ENCODE measurements around the gene AP5M1. TPM values are rescaled to one million over a fixed set of nuclear protein-coding genes. Genes with fewer than 3 reads are reported as not detected.
"Not testable (repeated sequence)": the region's sequence is repeated elsewhere in the genome, so short reads cannot be mapped to it uniquely, and the experiment has no call there.

The AP5M1 gene
- total and polyA plus RNA-seq, 2 of the 4 experiments (the other 2 are of a cell fraction) = 16.1 to 28.3 TPM

- BruUV-seq (replicated peaks); H3K9ac ChIP-seq (ENCODE audit: low read depth, low read length); H4K91ac ChIP-seq (ENCODE audit: insufficient read depth, low read depth, low read length); intact Hi-C loops (cut with micrococcal nuclease); H3K27ac ChIP-seq (ENCODE audit: insufficient read depth, low read length); H3K9me1 ChIP-seq (ENCODE audit: insufficient read depth, low read length); H3K4me3 ChIP-seq (ENCODE audit: insufficient read depth, low read depth, low read length); H3K9me3 ChIP-seq (ENCODE audit: control insufficient read depth, insufficient read depth, low read length); H2BK5ac ChIP-seq (ENCODE audit: low read depth, low read length, poor library complexity, severe bottlenecking); H3K4ac ChIP-seq (ENCODE audit: low read depth, low read length); H2AK5ac ChIP-seq (ENCODE audit: low read depth, low read length); H3K79me1 ChIP-seq (ENCODE audit: low read depth in 1 of 2, low read length in 2 of 2); H3K27me3 ChIP-seq (ENCODE audit: control insufficient read depth, insufficient read depth, low read length); H2BK15ac ChIP-seq (ENCODE audit: low read depth, low read length); DNase-seq; H3K4me2 ChIP-seq (ENCODE audit: low read depth, low read length); H3K56ac ChIP-seq (ENCODE audit: extremely low read depth, insufficient read depth, low read length); H3K18ac ChIP-seq (ENCODE audit: low read depth, low read length); H3K14ac ChIP-seq (replicated peaks; ENCODE audit: low read depth, low read length); H4K8ac ChIP-seq (ENCODE audit: low read depth in 2 of 2, low read length in 2 of 2); CTCF ChIA-PET; POLR2A ChIA-PET (ENCODE audit: unreplicated experiment); dilution Hi-C loops (cut with HindIII; ENCODE audit: low sequenced_read_pairs, unreplicated experiment); in situ Hi-C loops (cut with MboI; ENCODE audit: low sequenced_read_pairs); ATAC-seq (ENCODE audit: low read depth); H4K20me1 ChIP-seq (ENCODE audit: insufficient read depth, low read length); H2BK20ac ChIP-seq (ENCODE audit: low read depth, low read length); H2AK9ac ChIP-seq (replicated peaks; ENCODE audit: low read depth, low read length, poor library complexity); H3K4me1 ChIP-seq (ENCODE audit: control insufficient read depth, insufficient read depth, low read length); H3K23ac ChIP-seq (ENCODE audit: low read depth, low read length); H2BK120ac ChIP-seq (ENCODE audit: low read depth, low read length); H4K5ac ChIP-seq (ENCODE audit: low read depth, low read length); H2AFZ ChIP-seq (replicated peaks; ENCODE audit: low read length, poor library complexity): not testable (repeated sequence)
- no CpG with 5 or more reads among the region's 2 CpGs for WGBS, 2 experiments (ENCODE audit: extremely low coverage in 2 of 2, insufficient read length in 1 of 2)
- peaks cover 11% of the 10 kb centered on the region for H3K36me3 ChIP-seq (ENCODE audit: control insufficient read depth, insufficient read depth, low read length)
Observed at GRCh38 chr14:57228320-57228719, 40.5 kb upstream of the AP5M1 start.
